ENCODE measurements around the gene KHDC1. TPM values are rescaled to one million over a fixed set of nuclear protein-coding genes. Genes with fewer than 3 reads are reported as not detected.

Gene KHDC1
- total and polyA plus RNA-seq, 2 experiments from 2014 or later, result 8.0 to 17.1 TPM

DNA sequence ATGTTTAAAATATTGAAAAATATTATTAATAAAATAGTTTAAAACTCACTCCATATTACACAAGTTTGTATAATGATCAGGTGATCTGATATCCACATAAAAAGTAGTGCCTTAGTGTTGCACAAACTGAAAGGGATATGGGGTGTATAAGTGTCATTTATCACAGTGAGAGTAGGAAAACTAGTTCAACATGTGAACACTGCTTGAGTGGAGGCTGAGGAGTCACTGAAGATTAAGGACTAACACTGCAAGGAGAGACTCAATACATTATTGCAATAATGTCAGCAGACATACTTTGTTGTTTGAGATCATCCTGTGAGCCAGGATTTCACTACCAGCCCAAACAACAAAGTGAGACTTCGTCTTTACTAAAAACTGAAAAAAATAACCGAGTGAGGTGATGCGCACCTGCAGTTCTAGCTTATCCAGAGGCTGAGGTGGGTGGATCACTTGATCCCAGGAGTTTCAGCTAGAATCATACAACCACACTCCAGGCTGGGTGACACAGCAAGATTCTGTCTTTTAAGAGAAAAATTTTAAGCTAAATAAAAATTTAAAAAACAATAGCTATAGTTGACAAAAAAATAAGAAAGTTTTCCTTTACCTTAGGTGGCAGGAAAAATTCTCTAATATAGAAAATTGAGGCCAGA, 35.3 kb downstream of the KHDC1 start:
- no peak for TF ChIP-seq CTCF (IDR thresholded peaks at IDR 0.05; ENCODE audit: low read depth, low read length)
- Histone ChIP-seq H3K36me3 (no peaks in the 10 kb centered on the region), H3K4me3 (no peak overlapping the region), H3K9me3 (ENCODE audit: low read depth) (no peaks in the 10 kb centered on the region), H3K4me1 (ENCODE audit: low read depth) (no peaks in the 10 kb centered on the region), H3K27ac (no peak overlapping the region), H3K27me3 (no peaks in the 10 kb centered on the region)
- no peak for DNase-seq (ENCODE audit: low read depth in 1 of 2, low spot score in 1 of 2)

GRCh38 chr6:73225396-73225795, 37.6 kb downstream of the KHDC1 start, which contains the start of gene KHDC1L:
Gene KHDC1L (minus strand): TSS chr6:73225496. CDS start chr6:73225408, 88 bp downstream.
- no peaks in the 10 kb centered on the region for H3K4me1 ChIP-seq (ENCODE audit: low read depth)

DNA sequence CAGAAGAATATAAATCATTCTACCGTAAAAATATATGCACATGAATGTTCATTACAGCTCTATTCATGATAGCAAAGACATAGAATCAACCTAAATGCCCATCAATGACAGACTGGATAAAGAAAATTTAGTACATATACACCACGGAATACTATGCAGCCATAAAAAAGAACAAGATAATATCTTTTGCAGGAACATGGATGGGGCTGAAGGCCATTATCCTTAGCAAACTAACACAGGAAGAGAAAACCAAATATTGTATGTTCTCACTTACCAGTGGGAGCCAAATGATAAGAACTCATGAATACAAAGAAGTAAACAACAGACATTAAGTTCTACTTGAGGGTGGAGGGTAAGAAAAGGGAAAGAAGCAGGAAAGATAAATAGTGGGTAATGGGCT, 46.1 kb downstream of the KHDC1 start:
- H3K36me3 ChIP-seq, result no peaks in the 10 kb centered on the region

More at GRCh38 chr6:73225396-73225795, 37.6 kb downstream of the KHDC1 start, which contains the start of gene KHDC1L:
- Histone ChIP-seq H3K4me3 (no peak within 1 kb of the TSS), H3K27me3 (no peaks in the 10 kb centered on the region), H3K9me3 (ENCODE audit: low read depth) (no peaks in the 10 kb centered on the region), H3K27ac (no peak within 1 kb of the TSS), H3K36me3 (no peaks in the 10 kb centered on the region)
- TF ChIP-seq CTCF (IDR thresholded peaks at IDR 0.05; ENCODE audit: low read depth, low read length), result no peak
- no peak for DNase-seq (ENCODE audit: low read depth in 1 of 2, low spot score in 1 of 2)

GRCh38 chr6:73209117-73209516, 53.9 kb downstream of the KHDC1 start:
- no peaks in the 10 kb centered on the region for H3K27me3 ChIP-seq
- H3K36me3 ChIP-seq, result no peaks in the 10 kb centered on the region
- H3K4me3 ChIP-seq, result no peak overlapping the region
- H3K4me1 ChIP-seq (ENCODE audit: low read depth), result no peaks in the 10 kb centered on the region
- no peaks in the 10 kb centered on the region for H3K9me3 ChIP-seq (ENCODE audit: low read depth)
- DNase-seq (ENCODE audit: low read depth in 1 of 2, low spot score in 1 of 2), result no peak
- no peak overlapping the region for H3K27ac ChIP-seq
- no peak for TF ChIP-seq CTCF (IDR thresholded peaks at IDR 0.05; ENCODE audit: low read depth, low read length)

More for the DNA sequence above, 46.1 kb downstream of the KHDC1 start:
- no peak for DNase-seq (ENCODE audit: low read depth in 1 of 2, low spot score in 1 of 2)
- Histone ChIP-seq H3K27me3 (no peaks in the 10 kb centered on the region), H3K9me3 (ENCODE audit: low read depth) (no peaks in the 10 kb centered on the region), H3K27ac (no peak overlapping the region), H3K4me3 (no peak overlapping the region), H3K4me1 (ENCODE audit: low read depth) (no peaks in the 10 kb centered on the region)
- no peak for TF ChIP-seq CTCF (IDR thresholded peaks at IDR 0.05; ENCODE audit: low read depth, low read length)

DNA sequence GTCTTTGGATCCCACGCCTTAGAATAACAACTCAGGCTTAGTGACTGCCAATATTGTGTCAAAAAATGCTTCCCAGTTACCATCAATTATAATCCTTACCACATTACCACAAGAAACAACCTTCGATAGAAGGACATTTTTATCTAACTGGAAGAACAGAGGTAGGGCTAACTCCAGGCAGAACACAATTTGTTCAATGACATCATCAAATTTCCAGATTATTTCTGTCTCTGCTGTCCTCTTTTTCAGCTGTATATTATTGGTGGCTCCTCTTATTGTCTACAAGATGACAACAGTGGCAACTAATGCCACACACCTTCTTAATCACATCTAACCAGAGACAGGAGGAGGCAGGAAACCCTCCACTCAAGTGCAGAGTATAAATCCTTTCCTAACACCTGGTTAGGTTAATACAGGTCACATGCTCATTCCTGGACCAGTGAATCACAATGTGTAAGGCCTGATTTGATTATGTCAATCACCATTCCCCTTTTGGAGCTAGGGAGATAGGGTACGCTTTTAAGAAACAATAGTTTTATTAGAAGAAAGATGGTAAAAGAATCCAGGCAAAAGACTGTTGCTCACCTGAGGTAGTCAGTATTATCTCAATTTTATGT, 55.7 kb downstream of the KHDC1 start:
- H3K27ac ChIP-seq, result no peak overlapping the region
- H3K36me3 ChIP-seq, result no peaks in the 10 kb centered on the region
- DNase-seq (ENCODE audit: low read depth in 1 of 2, low spot score in 1 of 2), result no peak
- H3K4me1 ChIP-seq (ENCODE audit: low read depth), result no peaks in the 10 kb centered on the region
- no peak overlapping the region for H3K4me3 ChIP-seq
- no peak for TF ChIP-seq CTCF (IDR thresholded peaks at IDR 0.05; ENCODE audit: low read depth, low read length)
- no peaks in the 10 kb centered on the region for H3K27me3 ChIP-seq
- no peaks in the 10 kb centered on the region for H3K9me3 ChIP-seq (ENCODE audit: low read depth)
